Sigmoid colon (tissue), 7 donors: ENCODE results near the gene TDRD7. TPM values are rescaled to one million over a fixed set of nuclear protein-coding genes. Genes with fewer than 3 reads are reported as not detected.

Source experiments
- DNase-seq: peaks from one replicate; pipeline ENCODE4 v3.0.0-alpha.2; 2019
- H3K27ac ChIP-seq, 4 donors: fragments of 200-600 bp; sonication (generic); one replicate each; pipeline ENCODE4 v1.5.1; 2016 to 2019; ENCODE audit warnings: mild to moderate bottlenecking in 1 of 4
- H3K27me3 ChIP-seq, 3 donors: fragments of 200-600 bp; sonication (generic); one replicate each; pipeline ENCODE4 v1.5.1; 2019; ENCODE audit warnings: mild to moderate bottlenecking in 1 of 3
- H3K36me3 ChIP-seq, 4 donors: fragments of 200-600 bp; sonication (generic); one replicate each; pipeline ENCODE4 v1.5.1; 2016 to 2019
- H3K4me1 ChIP-seq, 4 donors: fragments of 200-600 bp; sonication (generic); one replicate each; pipeline ENCODE4 v1.5.1; 2017 to 2019
- H3K4me3 ChIP-seq, 4 donors: fragments of 200-600 bp; sonication (generic); one replicate each; pipeline ENCODE4 v1.5.1; 2017 to 2019; ENCODE audit warnings: mild to moderate bottlenecking in 2 of 4, moderate library complexity in 1 of 4
- H3K9me3 ChIP-seq, 4 donors: fragments of 200-600 bp in 3 of 4; sonication (generic) in 3 of 4; one replicate each; pipeline versions ENCODE4 v1.5.1 to v1.6.1; 2013 to 2019
- CTCF ChIP-seq, 4 experiments: fragments of 450-650 bp in 3 of 4; fragments of 200-600 bp in 1 of 4; IDR thresholded peaks; one replicate each; pipeline ENCODE4 v1.5.1; 2016 to 2019; ENCODE audit warnings: antibody characterized with exemption in 4 of 4, mild to moderate bottlenecking in 3 of 4, moderate library complexity in 2 of 4
- EP300 ChIP-seq, 4 donors: sonication (generic); formaldehyde crosslinking; IDR thresholded peaks; one replicate each; pipeline ENCODE4 v1.6.1; 2017; ENCODE audit warnings: antibody characterized with exemption in 4 of 4
- POLR2A ChIP-seq, 2 donors: fragments of 450-650 bp; IDR thresholded peaks; one replicate each; pipeline ENCODE4 v1.6.1; 2016; ENCODE audit warnings: antibody characterized with exemption in 2 of 2, mild to moderate bottlenecking in 2 of 2, moderate library complexity in 2 of 2
- POLR2AphosphoS5 ChIP-seq, 4 donors: sonication (generic); formaldehyde crosslinking; IDR thresholded peaks; one replicate each; pipeline ENCODE4 v1.6.1; 2017; ENCODE audit warnings: antibody characterized with exemption in 4 of 4
- WGBS, 2 donors: extraction: QIAGEN DNeasy Blood & Tissue Kit; methylation state at CpG; one replicate each; pipeline ENCODE4 v1.1.7; 2013; 5-methylcytosine and 5-hydroxymethylcytosine counted together
- intact Hi-C: fragments of 100-400 bp; cut with DNase I; formaldehyde crosslinking; loops from one replicate; pipeline ENCODE4 v1.15.1; 2023
- polyA plus RNA-seq, 3 donors: library from polyadenylated mRNA; stranded (reverse); fragments of 200-250 nt; gene quantifications; one replicate each; pipeline ENCODE4 v1.2.3, GENCODE V29; 2013
- total RNA-seq, 4 donors: library from RNA; depleted of rRNA; stranded (reverse); fragments of >200 nt; gene quantifications; one replicate each; pipeline ENCODE4 v1.1.0, GENCODE V29; 2016
- donor health status: healthy with polysubstance abuse.
- donor health status: Bipolar disorder and iron deficiency.
- donor health status: healthy.

Gene TDRD7
- total and polyA plus RNA-seq, 7 donors = 10.5 to 25.7 (median 17.5) TPM

DNA sequence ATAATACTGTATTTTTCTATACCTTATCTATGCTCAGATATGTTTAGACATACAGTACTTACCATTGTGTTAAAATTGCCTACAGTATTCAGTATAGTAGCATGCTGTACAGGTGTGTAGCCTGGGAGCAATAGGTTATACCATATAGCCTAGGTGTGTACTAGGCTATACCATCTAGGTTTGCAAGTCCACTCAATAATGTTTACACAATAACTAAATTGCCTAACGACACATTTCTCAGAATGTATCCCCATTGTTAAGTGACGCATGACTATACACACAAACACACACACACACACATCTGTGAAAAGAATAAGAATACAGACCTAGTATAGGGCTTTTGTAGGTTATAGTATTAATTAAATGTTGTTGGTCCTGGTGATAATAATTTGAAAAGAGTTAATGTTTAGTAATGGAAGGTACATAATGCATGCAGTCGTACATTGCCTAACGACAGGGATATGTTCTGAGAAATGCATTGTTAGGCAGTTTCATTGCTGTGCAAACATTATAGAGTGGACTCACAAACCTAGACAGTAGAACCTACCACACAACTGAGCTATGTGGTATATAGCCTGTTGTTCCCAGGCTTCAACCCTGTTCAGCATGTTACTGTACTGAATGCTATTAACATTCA is 13.6 kb downstream of the TDRD7 start:
- Histone ChIP-seq H3K27ac (no peak overlapping the region), H3K27me3 (no peaks in the 10 kb centered on the region), H3K9me3 (no peaks in the 10 kb centered on the region), H3K4me3 (no peak overlapping the region), H3K4me1 (no peaks in the 10 kb centered on the region), H3K36me3 (peaks cover 0 to 24% (median 2%) of the 10 kb centered on the region in 4 donors)
- 20 to 73% methylated on average over 4 of the region's 4 CpGs for WGBS, 2 donors
- no peak for TF ChIP-seq POLR2A (IDR thresholded peaks at IDR 0.05)
- TF ChIP-seq CTCF (IDR thresholded peaks at IDR 0.05) = no peak
- no peak for TF ChIP-seq EP300 (IDR thresholded peaks at IDR 0.05)
- TF ChIP-seq POLR2AphosphoS5 (IDR thresholded peaks at IDR 0.05) = no peak
- DNase-seq = no peak
- intact Hi-C loops = no loop called here

DNA sequence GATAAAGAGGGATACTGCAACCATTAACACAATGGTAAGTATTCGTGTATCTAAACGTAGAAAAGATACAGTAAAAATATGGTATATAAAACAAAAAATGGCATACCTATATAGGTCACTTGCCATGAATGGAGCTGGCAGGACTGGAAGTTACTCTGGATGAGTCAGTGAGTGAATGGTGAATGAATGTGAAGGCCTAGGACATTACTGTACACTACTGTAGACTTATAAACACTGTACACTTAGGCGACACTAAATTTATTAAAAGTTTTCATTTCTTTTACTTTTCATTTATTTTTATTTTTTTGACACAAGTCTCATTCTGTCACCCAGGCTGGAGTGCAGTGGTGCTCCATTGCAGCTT is 14.1 kb downstream of the TDRD7 start:
- Histone ChIP-seq H3K36me3 (peaks cover 0 to 28% (median 4%) of the 10 kb centered on the region in 4 donors), H3K4me1 (no peaks in the 10 kb centered on the region), H3K9me3 (no peaks in the 10 kb centered on the region), H3K4me3 (no peak overlapping the region), H3K27me3 (no peaks in the 10 kb centered on the region), H3K27ac (no peak overlapping the region)
- intact Hi-C loops = no loop called here
- DNase-seq = no peak
- TF ChIP-seq CTCF (IDR thresholded peaks at IDR 0.05) (no peak), POLR2A (IDR thresholded peaks at IDR 0.05) (no peak), EP300 (IDR thresholded peaks at IDR 0.05) (no peak), POLR2AphosphoS5 (IDR thresholded peaks at IDR 0.05) (no peak)
- 39 to 77% methylated on average over 3 of the region's 3 CpGs for WGBS, 2 donors

DNA sequence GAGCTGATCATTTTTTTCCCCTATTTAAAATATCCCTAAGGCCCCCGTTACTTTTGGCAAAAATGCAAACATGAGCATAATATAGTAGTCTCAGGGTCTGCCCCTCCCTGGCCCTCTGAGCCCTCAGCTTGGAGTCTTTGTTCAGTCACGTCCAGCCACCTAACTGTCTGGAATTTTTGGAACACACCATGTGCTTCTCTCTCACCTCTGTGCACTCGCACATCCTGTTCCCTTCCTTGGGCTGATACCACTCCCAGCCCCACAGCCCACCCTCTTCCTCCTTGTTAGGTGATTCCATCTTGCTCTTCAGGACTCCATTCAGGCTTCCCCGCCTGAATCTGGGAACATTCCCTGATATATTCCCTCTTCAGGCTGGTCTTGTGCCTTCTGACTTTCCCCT is 16.0 kb downstream of the TDRD7 start:
- Histone ChIP-seq H3K36me3 (peaks cover 0 to 47% (median 6%) of the 10 kb centered on the region in 4 donors), H3K27ac (no peak overlapping the region), H3K9me3 (no peaks in the 10 kb centered on the region), H3K27me3 (no peaks in the 10 kb centered on the region), H3K4me1 (no peaks in the 10 kb centered on the region), H3K4me3 (no peak overlapping the region)
- intact Hi-C loops = no loop called here
- TF ChIP-seq POLR2A (IDR thresholded peaks at IDR 0.05) (no peak), EP300 (IDR thresholded peaks at IDR 0.05) (no peak), CTCF (IDR thresholded peaks at IDR 0.05) (no peak), POLR2AphosphoS5 (IDR thresholded peaks at IDR 0.05) (no peak)
- no peak for DNase-seq
- WGBS, 2 donors = 92 to 95% methylated on average over 4 of the region's 4 CpGs

- TF ChIP-seq POLR2A (IDR thresholded peaks at IDR 0.05) = no peak
- no peak for TF ChIP-seq CTCF (IDR thresholded peaks at IDR 0.05)
- no peak for TF ChIP-seq POLR2AphosphoS5 (IDR thresholded peaks at IDR 0.05)
- TF ChIP-seq EP300 (IDR thresholded peaks at IDR 0.05) = no peak
- Histone ChIP-seq H3K36me3 (peaks cover 0 to 69% (median 8%) of the 10 kb centered on the region in 4 donors), H3K27ac (no peak overlapping the region), H3K4me1 (no peaks in the 10 kb centered on the region), H3K4me3 (no peak overlapping the region), H3K9me3 (no peaks in the 10 kb centered on the region), H3K27me3 (no peaks in the 10 kb centered on the region)
- 91 to 96% methylated on average over 7 of the region's 7 CpGs for WGBS, 2 donors
- intact Hi-C loops = no loop called here
- DNase-seq = no peak
Measured at GRCh38 chr9:97430316-97431043, 18.6 kb downstream of the TDRD7 start.
